ENCODE results near the gene MAPK8IP1.

- TF ChIP-seq ETS1 (IDR thresholded peaks at IDR 0.05) (no peak), EZH2 (IDR thresholded peaks at IDR 0.05; ENCODE audit: low read depth, unreplicated experiment) (no peak), CTCF (conservative IDR thresholded peaks at IDR 0.05; ENCODE audit: low read depth in 2 of 2) (no peak), POLR2AphosphoS5 (IDR thresholded peaks at IDR 0.05; ENCODE audit: low read depth) (no peak), ZNF331 (CRISPR knock-in tag; IDR thresholded peaks at IDR 0.05; ENCODE audit: low read depth) (no peak), EZH2phosphoT487 (IDR thresholded peaks at IDR 0.05; ENCODE audit: unreplicated experiment) (no peak), STAT1 (IDR thresholded peaks at IDR 0.05; ENCODE audit: unreplicated experiment) (no peak), CREB1 (CRISPR knock-in tag; IDR thresholded peaks at IDR 0.05; ENCODE audit: low read depth) (no peak), JUNB (IDR thresholded peaks at IDR 0.05; ENCODE audit: unreplicated experiment) (no peak), ZNF114 (CRISPR knock-in tag; IDR thresholded peaks at IDR 0.05) (no peak), NANOG (IDR thresholded peaks at IDR 0.05; ENCODE audit: borderline replicate concordance) (no peak), ZNF462 (CRISPR knock-in tag; IDR thresholded peaks at IDR 0.05) (no peak)
- TF ChIP-seq, protein P1, sequence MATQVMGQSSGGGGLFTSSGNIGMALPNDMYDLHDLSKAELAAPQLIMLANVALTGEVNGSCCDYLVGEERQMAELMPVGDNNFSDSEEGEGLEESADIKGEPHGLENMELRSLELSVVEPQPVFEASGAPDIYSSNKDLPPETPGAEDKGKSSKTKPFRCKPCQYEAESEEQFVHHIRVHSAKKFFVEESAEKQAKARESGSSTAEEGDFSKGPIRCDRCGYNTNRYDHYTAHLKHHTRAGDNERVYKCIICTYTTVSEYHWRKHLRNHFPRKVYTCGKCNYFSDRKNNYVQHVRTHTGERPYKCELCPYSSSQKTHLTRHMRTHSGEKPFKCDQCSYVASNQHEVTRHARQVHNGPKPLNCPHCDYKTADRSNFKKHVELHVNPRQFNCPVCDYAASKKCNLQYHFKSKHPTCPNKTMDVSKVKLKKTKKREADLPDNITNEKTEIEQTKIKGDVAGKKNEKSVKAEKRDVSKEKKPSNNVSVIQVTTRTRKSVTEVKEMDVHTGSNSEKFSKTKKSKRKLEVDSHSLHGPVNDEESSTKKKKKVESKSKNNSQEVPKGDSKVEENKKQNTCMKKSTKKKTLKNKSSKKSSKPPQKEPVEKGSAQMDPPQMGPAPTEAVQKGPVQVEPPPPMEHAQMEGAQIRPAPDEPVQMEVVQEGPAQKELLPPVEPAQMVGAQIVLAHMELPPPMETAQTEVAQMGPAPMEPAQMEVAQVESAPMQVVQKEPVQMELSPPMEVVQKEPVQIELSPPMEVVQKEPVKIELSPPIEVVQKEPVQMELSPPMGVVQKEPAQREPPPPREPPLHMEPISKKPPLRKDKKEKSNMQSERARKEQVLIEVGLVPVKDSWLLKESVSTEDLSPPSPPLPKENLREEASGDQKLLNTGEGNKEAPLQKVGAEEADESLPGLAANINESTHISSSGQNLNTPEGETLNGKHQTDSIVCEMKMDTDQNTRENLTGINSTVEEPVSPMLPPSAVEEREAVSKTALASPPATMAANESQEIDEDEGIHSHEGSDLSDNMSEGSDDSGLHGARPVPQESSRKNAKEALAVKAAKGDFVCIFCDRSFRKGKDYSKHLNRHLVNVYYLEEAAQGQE (IDR thresholded peaks at IDR 0.05; ENCODE audit: unreplicated experiment), result no peak
Observed at GRCh38 chr11:45907911-45908370, 22.5 kb downstream of the MAPK8IP1 start.
